GM12892 (cell line): ENCODE results near the gene COX10.
A peak's percentile ranks its signal among the peaks of the same experiment; 100 is the strongest.
"Not testable (repeated sequence)": the region's sequence is repeated elsewhere in the genome, so short reads cannot be mapped to it uniquely, and the experiment has no call there.

Experiments used
- DNase-seq: peaks from one replicate; pipeline ENCODE4 v3.0.0; 2011; ENCODE audit not compliant: insufficient read length
- FAIRE-seq: peaks from 2 replicates; lab custom pipeline; 2011; peaks lifted over from hg19 to GRCh38; lab: Jason Lieb, UNC
- POLR2A ChIP-seq: IDR thresholded peaks from 2 replicates; pipeline ENCODE4 v1.6.1; 2011; ENCODE audit warnings: low read depth, low read length, control low read depth
- POLR2AphosphoS5 ChIP-seq: IDR thresholded peaks from 2 replicates; pipeline ENCODE4 v1.6.1; 2011; ENCODE audit warnings: low read depth, low read length, control low read depth
- TAF1 ChIP-seq: IDR thresholded peaks from 2 replicates; pipeline ENCODE4 v1.6.1; 2011; ENCODE audit warnings: low read depth, mild to moderate bottlenecking, control low read depth, low read length, borderline replicate concordance

COX10 gene

DNA sequence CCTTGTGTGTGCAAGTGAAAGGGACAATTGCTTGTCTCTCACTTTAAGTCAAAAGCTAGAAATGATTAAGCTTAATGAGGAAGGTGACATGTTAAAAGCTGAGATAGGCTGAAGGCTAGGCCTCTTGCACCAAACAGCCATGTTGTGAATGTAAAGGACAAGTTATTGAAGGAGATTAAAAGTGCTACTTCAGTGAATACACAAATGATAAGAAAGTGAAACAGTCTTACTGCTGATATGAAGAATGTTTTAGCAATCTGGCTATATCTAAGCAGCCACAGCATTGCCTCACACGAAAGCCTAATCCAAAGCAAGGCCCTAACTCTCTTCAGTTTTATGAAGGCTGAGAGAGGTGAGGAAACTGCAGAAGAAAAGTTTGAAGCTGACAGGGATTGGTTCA lies 96.3 kb downstream of the COX10 start:
- no peak for TF ChIP-seq POLR2AphosphoS5
- no peak for TF ChIP-seq POLR2A
- TF ChIP-seq TAF1, result no peak
- DNase-seq, result no peak
- FAIRE-seq, result no peak

DNA sequence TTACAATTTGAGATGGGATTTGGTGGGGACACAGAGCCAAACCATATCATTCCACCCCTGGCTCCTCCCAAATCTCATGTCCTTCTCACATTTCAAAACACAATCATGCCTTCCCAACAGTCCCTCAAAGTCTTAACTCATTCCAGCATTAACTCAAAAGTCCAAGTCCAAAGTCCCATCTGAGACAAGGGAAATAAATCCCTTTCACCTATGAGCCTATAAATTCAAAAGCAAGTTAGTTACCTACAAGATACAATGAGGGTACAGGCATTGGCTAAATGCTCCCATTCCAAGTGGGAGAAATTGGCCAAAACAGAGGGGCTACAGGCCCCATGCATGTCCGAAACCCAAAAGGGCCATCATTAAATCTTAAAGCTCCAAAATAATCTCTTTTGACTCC lies 98.5 kb downstream of the COX10 start:
- not testable (repeated sequence) for FAIRE-seq

GRCh38 chr17:14168582-14168981 lies 99.3 kb downstream of the COX10 start:
- FAIRE-seq (no peak), DNase-seq (no peak)
- TF ChIP-seq TAF1 (no peak), POLR2A (no peak), POLR2AphosphoS5 (no peak)

More for the DNA sequence above, 98.5 kb downstream of the COX10 start:
- not testable (repeated sequence) for DNase-seq

- TF ChIP-seq POLR2AphosphoS5 (no peak), POLR2A (no peak), TAF1 (no peak)
- FAIRE-seq, result no peak
- no peak for DNase-seq
These were observed 100.0 kb downstream of the COX10 start for GRCh38 chr17:14169287-14169686.

DNA sequence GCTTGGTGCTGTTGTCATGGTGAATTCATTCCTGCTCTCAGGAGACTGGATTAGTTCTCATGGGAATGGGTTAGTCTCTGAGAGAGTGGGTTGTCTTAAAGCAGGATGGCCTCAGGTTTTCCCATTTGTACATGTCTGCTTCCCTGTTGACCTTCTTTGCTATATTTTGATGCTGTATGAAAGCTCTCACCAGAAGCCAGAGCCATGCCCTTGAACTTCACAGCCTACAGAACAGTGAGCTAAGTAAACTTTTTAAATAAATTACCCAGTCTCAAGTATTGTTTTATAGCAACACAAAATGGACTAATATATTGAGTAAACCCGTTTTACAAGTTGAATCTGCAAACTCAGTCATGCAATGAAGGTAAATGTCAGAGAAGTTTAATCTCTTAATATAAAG lies 100.6 kb downstream of the COX10 start:
- TF ChIP-seq TAF1, result no peak
- TF ChIP-seq POLR2AphosphoS5, result no peak
- TF ChIP-seq POLR2A, result no peak
- no peak for FAIRE-seq
- DNase-seq, result no peak

DNA sequence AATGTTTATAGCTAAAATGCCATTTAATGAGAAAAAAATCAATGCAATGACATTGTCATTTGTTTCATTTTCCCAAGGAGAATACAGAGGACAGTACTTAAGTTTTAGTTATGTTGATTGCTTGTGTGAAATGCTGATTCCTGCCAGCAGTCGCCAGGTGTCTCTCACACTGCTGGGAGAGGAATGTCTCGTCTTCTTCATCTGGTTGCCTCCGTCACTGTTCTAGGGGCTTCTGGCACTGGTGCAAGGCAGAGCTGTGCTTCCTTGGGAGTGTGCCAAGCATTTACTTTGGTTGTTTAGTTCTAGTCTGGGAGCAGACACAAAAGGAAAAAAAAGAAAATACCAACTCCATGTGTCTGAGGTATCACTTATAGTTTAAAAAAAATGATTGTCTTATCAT lies 107.7 kb downstream of the COX10 start:
- not testable (repeated sequence) for DNase-seq

DNA sequence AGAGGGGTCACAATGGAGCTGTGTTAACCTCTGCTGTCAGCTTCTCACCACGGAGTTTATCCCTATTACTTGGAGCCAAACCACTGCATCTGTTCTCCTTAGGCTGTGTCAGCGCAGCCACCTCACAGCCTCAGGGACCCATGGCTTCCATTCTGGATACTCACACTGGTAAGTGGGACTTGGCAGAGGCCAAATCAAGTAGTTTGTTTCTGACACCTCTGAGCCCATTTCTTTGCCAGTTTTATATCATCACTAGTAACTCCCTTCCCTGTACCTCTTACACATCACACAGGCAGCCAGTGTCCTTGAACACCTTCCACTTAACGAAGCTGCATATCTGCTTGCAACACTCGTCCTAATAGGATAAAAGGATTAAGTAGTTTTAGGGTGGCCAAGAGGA lies 108.5 kb downstream of the COX10 start:
- FAIRE-seq, DNase-seq: not testable (repeated sequence)

More for the DNA sequence above, 107.7 kb downstream of the COX10 start:
- FAIRE-seq, result not testable (repeated sequence)

DNA sequence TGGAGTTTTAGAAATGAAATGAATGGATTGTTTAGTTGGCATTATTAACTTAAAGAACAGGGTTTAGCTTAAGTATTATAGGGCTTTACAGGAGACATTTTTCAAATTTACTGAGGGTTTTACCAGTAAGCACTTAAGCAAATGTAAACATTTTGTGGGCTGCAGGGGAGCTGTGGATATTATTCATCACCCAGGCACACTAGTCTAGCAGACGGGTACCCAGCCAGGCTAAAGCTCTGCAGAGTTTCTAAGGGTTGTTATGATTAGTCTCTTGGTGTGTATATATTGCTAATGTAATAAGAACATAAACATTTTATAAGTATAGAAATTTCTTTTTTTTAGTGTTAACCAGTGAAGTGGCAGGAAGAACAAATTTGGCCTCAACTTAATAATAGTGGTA lies 110.6 kb downstream of the COX10 start:
- DNase-seq, FAIRE-seq: not testable (repeated sequence)

GRCh38 chr17:14182084-14182483 lies 112.8 kb downstream of the COX10 start:
- not testable (repeated sequence) for DNase-seq, FAIRE-seq

GRCh38 chr17:14184536-14184935 lies 115.2 kb downstream of the COX10 start:
- not testable (repeated sequence) for FAIRE-seq, DNase-seq

DNA sequence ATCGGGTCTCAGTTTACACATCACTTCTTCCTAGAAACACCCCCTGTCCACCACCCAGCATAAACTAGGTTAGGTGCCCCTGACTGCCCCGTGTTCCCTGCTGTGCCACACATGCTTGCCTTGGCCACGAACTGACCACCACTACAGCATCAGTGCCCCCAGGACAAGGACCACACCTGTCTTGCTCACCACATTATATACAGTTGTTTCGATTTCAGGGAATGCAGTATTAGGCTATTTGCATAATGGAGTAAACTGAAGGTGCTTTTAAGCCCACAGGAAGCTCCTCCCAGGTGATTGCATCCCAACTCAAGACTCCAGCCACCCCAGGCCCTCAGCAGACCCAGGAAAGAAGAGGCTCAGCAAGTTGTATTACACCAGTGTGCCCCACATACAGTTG lies 117.1 kb downstream of the COX10 start:
- FAIRE-seq, DNase-seq: not testable (repeated sequence)

DNA sequence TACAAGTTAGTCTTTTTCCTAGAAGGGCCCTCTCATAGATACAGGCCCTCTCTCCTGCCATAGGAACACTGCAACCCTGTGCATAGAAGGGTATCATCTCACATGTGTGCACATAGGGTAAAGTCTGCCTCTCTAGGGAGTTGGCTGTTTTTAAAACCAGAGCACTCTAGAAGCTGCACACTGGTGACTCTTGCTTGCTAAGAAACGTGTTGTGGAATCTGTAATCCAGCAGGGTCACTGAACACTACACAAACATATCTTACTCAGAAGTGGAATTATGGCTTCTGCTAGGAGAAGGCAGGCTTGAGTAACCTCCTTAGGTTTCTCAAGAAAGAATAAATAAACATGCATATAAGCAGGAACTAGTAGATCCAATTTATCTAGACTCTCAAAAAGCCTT lies 121.5 kb downstream of the COX10 start:
- not testable (repeated sequence) for DNase-seq, FAIRE-seq

- DNase-seq, FAIRE-seq: not testable (repeated sequence)
These were observed 122.2 kb downstream of the COX10 start for GRCh38 chr17:14191469-14191868.

DNA sequence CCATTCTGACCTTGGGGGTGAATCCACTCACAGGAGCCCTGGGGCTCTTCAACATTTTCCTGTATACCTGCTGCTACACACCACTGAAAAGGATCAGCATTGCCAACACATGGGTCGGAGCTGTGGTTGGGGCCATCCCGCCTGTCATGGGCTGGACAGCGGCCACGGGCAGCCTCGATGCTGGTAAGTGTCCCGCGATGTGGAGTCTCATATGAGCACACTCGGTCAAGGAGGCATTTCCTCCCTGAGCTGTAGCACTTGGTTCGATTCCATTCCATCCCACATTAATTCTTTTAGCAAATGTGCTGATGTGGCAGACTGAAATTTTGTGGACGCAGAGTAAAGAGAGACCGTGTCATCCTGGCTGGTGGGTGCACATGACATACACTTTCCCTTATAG lies 122.7 kb downstream of the COX10 start:
- DNase-seq, FAIRE-seq: not testable (repeated sequence)

DNA sequence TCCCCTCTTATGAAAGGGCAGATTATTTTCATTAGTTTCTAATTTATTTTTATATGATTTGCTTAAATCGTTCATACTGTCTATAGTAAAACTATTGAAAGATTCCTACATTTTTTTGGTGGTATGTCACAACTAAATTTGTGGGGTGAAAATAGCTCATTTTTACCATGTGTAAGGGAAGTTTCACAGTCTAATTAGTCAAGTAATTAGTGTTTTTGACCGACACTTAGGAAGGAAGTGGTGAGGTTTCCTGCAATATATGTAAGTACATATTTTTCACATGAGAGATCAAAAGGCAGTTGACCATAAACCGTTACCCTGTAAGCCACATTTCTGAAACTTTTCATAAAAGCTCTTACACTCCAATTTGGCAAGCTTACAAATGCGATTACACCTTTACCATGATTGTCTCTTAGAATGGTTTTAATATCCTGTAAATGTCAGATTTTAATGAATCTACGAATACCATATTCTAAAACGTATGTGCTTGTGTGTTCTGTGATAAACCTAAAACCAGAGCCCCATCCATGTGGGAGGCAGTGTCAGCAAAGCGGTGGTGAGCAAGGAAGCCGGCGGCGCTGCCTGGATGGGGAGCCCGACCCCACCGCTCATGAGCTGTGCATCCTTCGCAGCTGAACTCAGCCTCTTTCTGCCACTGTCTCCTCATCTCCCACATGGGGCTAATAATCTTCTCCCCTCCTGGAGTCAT lies 123.5 kb downstream of the COX10 start:
- FAIRE-seq, result peak; percentile 17
- DNase-seq, result not testable (repeated sequence)
